Measurements from ENCODE around the gene FMNL2. TPM values are rescaled to one million over a fixed set of nuclear protein-coding genes. Genes with fewer than 3 reads are reported as not detected.

FMNL2 gene
- total and polyA plus RNA-seq, 4 donors = 1.5 to 9.3 (median 5.1) TPM

- H3K9ac ChIP-seq (ENCODE audit: low read depth in 1 of 2, low read length in 2 of 2) = no peak overlapping the region
- WGBS = 84% methylated on average over 3 of the region's 3 CpGs
- no peak for TF ChIP-seq TAF1 (conservative IDR thresholded peaks at IDR 0.05)
- no peak for TF ChIP-seq CTCF (IDR thresholded peaks at IDR 0.05; ENCODE audit: low read depth, low read length, missing input control)
- TF ChIP-seq RAD21 (IDR thresholded peaks at IDR 0.05) = no peak
- no peak for TF ChIP-seq YY1 (IDR thresholded peaks at IDR 0.05)
- TF ChIP-seq ATF3 (IDR thresholded peaks at IDR 0.05) = no peak
- TF ChIP-seq REST (IDR thresholded peaks at IDR 0.05) = no peak
- no peak for TF ChIP-seq FOXA2 (IDR thresholded peaks at IDR 0.05)
- TF ChIP-seq EGR1 (IDR thresholded peaks at IDR 0.05; ENCODE audit: low read depth in 2 of 2) = no peak
- no peak for TF ChIP-seq ZBTB33 (IDR thresholded peaks at IDR 0.05)
- no peak for TF ChIP-seq FOXA1 (IDR thresholded peaks at IDR 0.05)
- TF ChIP-seq, protein P1, sequence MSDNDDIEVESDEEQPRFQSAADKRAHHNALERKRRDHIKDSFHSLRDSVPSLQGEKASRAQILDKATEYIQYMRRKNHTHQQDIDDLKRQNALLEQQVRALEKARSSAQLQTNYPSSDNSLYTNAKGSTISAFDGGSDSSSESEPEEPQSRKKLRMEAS (IDR thresholded peaks at IDR 0.05) = no peak
Observed at GRCh38 chr2:152348388-152348787, 13.4 kb downstream of the FMNL2 start.

DNA sequence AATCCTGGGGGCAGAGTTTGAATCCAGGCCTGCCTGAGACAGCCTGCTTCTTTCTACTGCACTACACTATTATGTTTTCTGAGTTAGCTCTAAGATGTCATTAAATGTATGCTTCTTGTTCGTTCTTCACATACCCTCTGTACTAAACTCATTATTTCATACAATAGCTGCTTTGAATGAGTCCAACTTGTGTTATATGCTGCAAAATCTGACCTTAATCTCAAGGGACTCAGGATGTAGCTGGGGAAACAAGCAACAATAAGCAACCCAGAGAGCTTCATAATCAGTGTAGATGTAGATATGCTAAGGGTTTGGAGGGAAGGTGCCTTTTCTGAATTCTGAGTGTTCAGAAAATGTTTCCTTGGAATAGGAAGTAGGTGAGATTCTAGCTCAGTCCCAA is 14.4 kb downstream of the FMNL2 start:
- WGBS = 82% methylated on average over 1 of the region's 1 CpG
- no peaks in the 10 kb centered on the region for H3K27me3 ChIP-seq (ENCODE audit: control insufficient read depth in 4 of 4, insufficient read depth in 4 of 4, low read length in 3 of 4)
- DNase-seq (ENCODE audit: low spot score) = no peak

More at GRCh38 chr2:152348388-152348787, 13.4 kb downstream of the FMNL2 start:
- no peaks in the 10 kb centered on the region for H3K36me3 ChIP-seq (ENCODE audit: control insufficient read depth in 4 of 4, insufficient read depth in 3 of 4, low read depth in 1 of 4, low read length in 3 of 4)
- no peaks in the 10 kb centered on the region for H3K27me3 ChIP-seq (ENCODE audit: control insufficient read depth in 4 of 4, insufficient read depth in 4 of 4, low read length in 3 of 4)
- H3K9me3 ChIP-seq (ENCODE audit: control insufficient read depth in 4 of 4, low read length in 3 of 4) = no peaks in the 10 kb centered on the region
- no peaks in the 10 kb centered on the region for H3K4me1 ChIP-seq (ENCODE audit: control insufficient read depth in 4 of 4, insufficient read depth in 4 of 4, low read length in 3 of 4)
- no peak for DNase-seq (ENCODE audit: low spot score)
- no peak overlapping the region for H3K4me3 ChIP-seq (ENCODE audit: low read depth in 1 of 3, low read length in 3 of 3)
- no peak overlapping the region for H3K27ac ChIP-seq (ENCODE audit: low read depth in 1 of 2, low read length in 2 of 2)

More for the DNA sequence above, 14.4 kb downstream of the FMNL2 start:
- Histone ChIP-seq H3K4me3 (ENCODE audit: low read depth in 1 of 3, low read length in 3 of 3) (no peak overlapping the region), H3K27ac (ENCODE audit: low read depth in 1 of 2, low read length in 2 of 2) (no peak overlapping the region), H3K9me3 (ENCODE audit: control insufficient read depth in 4 of 4, low read length in 3 of 4) (no peaks in the 10 kb centered on the region), H3K9ac (ENCODE audit: low read depth in 1 of 2, low read length in 2 of 2) (no peak overlapping the region), H3K36me3 (ENCODE audit: control insufficient read depth in 4 of 4, insufficient read depth in 3 of 4, low read depth in 1 of 4, low read length in 3 of 4) (no peaks in the 10 kb centered on the region), H3K4me1 (ENCODE audit: control insufficient read depth in 4 of 4, insufficient read depth in 4 of 4, low read length in 3 of 4) (no peaks in the 10 kb centered on the region)
- TF ChIP-seq JUND (IDR thresholded peaks at IDR 0.05) (no peak), RAD21 (IDR thresholded peaks at IDR 0.05) (no peak), FOXA1 (IDR thresholded peaks at IDR 0.05) (no peak), EGR1 (IDR thresholded peaks at IDR 0.05; ENCODE audit: low read depth in 2 of 2) (no peak), SP1 (IDR thresholded peaks at IDR 0.05) (no peak), RXRA (IDR thresholded peaks at IDR 0.05) (no peak), NR2F2 (IDR thresholded peaks at IDR 0.05) (no peak), YY1 (IDR thresholded peaks at IDR 0.05) (no peak), GABPA (IDR thresholded peaks at IDR 0.05 in 1 of 2, conservative IDR thresholded peaks at IDR 0.05 in 1 of 2) (no peak), ZBTB33 (IDR thresholded peaks at IDR 0.05) (no peak)
- TF ChIP-seq, protein P1 (IDR thresholded peaks at IDR 0.05) = no peak
